Measurements from ENCODE around the gene TSHZ2.

TSHZ2 gene

GRCh38 chr20:53030061-53030460, 57.9 kb downstream of the TSHZ2 start:
- no peak for TF ChIP-seq TAF1 (IDR thresholded peaks at IDR 0.05; ENCODE audit: borderline replicate concordance, insufficient read depth, low read length)

- no peak for TF ChIP-seq POLR2AphosphoS5 (IDR thresholded peaks at IDR 0.05; ENCODE audit: low read depth, low read length)
- TF ChIP-seq REST (IDR thresholded peaks at IDR 0.05; ENCODE audit: insufficient read depth in 1 of 2, low read depth in 2 of 2, low read length in 2 of 2) = no peak
- TF ChIP-seq SIN3A (IDR thresholded peaks at IDR 0.05; ENCODE audit: borderline replicate concordance, insufficient read depth, low read length) = no peak
- no peak for TF ChIP-seq FOXP2 (optimal IDR thresholded peaks at IDR 0.05; ENCODE audit: borderline replicate concordance, extremely low read depth, extremely low read length, insufficient read depth)
- no peak for TF ChIP-seq TAF1 (IDR thresholded peaks at IDR 0.05; ENCODE audit: borderline replicate concordance, insufficient read depth, low read length)
These were observed 59.9 kb downstream of the TSHZ2 start for GRCh38 chr20:53032046-53032445.

GRCh38 chr20:53032478-53032932, 60.3 kb downstream of the TSHZ2 start:
- TF ChIP-seq SIN3A (IDR thresholded peaks at IDR 0.05; ENCODE audit: borderline replicate concordance, insufficient read depth, low read length) = no peak
- TF ChIP-seq FOXP2 (optimal IDR thresholded peaks at IDR 0.05; ENCODE audit: borderline replicate concordance, extremely low read depth, extremely low read length, insufficient read depth) = no peak
- TF ChIP-seq REST (IDR thresholded peaks at IDR 0.05; ENCODE audit: insufficient read depth in 1 of 2, low read depth in 2 of 2, low read length in 2 of 2) = no peak
- no peak for TF ChIP-seq POLR2AphosphoS5 (IDR thresholded peaks at IDR 0.05; ENCODE audit: low read depth, low read length)
- no peak for TF ChIP-seq TAF1 (IDR thresholded peaks at IDR 0.05; ENCODE audit: borderline replicate concordance, insufficient read depth, low read length)

- no peak for TF ChIP-seq POLR2AphosphoS5 (IDR thresholded peaks at IDR 0.05; ENCODE audit: low read depth, low read length)
- TF ChIP-seq FOXP2 (optimal IDR thresholded peaks at IDR 0.05; ENCODE audit: borderline replicate concordance, extremely low read depth, extremely low read length, insufficient read depth) = no peak
- TF ChIP-seq SIN3A (IDR thresholded peaks at IDR 0.05; ENCODE audit: borderline replicate concordance, insufficient read depth, low read length) = no peak
- no peak for TF ChIP-seq TAF1 (IDR thresholded peaks at IDR 0.05; ENCODE audit: borderline replicate concordance, insufficient read depth, low read length)
- TF ChIP-seq REST (IDR thresholded peaks at IDR 0.05; ENCODE audit: insufficient read depth in 1 of 2, low read depth in 2 of 2, low read length in 2 of 2) = no peak
These were observed 61.0 kb downstream of the TSHZ2 start for GRCh38 chr20:53033176-53033575.

- TF ChIP-seq REST (IDR thresholded peaks at IDR 0.05; ENCODE audit: insufficient read depth in 1 of 2, low read depth in 2 of 2, low read length in 2 of 2) = no peak
- no peak for TF ChIP-seq SIN3A (IDR thresholded peaks at IDR 0.05; ENCODE audit: borderline replicate concordance, insufficient read depth, low read length)
- TF ChIP-seq POLR2AphosphoS5 (IDR thresholded peaks at IDR 0.05; ENCODE audit: low read depth, low read length) = no peak
- TF ChIP-seq TAF1 (IDR thresholded peaks at IDR 0.05; ENCODE audit: borderline replicate concordance, insufficient read depth, low read length) = no peak
- no peak for TF ChIP-seq FOXP2 (optimal IDR thresholded peaks at IDR 0.05; ENCODE audit: borderline replicate concordance, extremely low read depth, extremely low read length, insufficient read depth)
These were observed 62.7 kb downstream of the TSHZ2 start for GRCh38 chr20:53034899-53035298.

Measured in PFSK-1 (cell line).